Fibroblast of lung (primary cell): ENCODE measurements around the gene IPO8.

Experiments
- EZH2 ChIP-seq: IDR thresholded peaks from 2 replicates; pipeline ENCODE4 v1.5.1; 2012; ENCODE audit warnings: low read length, control low read depth, mild to moderate bottlenecking; ENCODE audit errors: missing control alignments
- TF ChIP-seq, protein P1 (sequence below), 2 donors: IDR thresholded peaks in 1 of 2; conservative IDR thresholded peaks in 1 of 2; 1 replicate in 1 of 2; 2 replicates in 1 of 2; pipeline ENCODE4 v1.5.1; 2011 to 2012; ENCODE audit warnings: low read length in 2 of 2, control low read depth in 1 of 2, inconsistent platforms in 1 of 2, low read depth in 1 of 2, mild to moderate bottlenecking in 1 of 2

DNA sequence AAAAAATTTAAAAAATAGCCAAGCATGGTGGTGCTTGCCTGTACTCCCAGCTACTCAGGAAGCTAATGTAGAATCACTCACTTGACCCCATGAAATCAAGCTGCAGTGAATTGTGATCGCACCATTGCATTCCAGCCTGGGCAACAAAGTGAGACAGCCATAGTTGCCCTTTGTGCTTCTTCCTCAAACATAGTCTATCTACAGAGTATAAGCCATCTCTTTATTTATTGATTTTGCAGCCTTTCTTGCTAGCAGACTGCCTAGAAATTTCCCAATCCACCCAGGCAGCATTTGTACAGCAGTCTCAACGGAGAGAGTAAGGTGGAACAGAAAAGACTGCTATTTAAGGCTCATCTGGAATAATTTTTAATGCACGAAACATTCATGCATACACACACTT lies 68.8 kb downstream of the IPO8 start:
- TF ChIP-seq, protein P1, sequence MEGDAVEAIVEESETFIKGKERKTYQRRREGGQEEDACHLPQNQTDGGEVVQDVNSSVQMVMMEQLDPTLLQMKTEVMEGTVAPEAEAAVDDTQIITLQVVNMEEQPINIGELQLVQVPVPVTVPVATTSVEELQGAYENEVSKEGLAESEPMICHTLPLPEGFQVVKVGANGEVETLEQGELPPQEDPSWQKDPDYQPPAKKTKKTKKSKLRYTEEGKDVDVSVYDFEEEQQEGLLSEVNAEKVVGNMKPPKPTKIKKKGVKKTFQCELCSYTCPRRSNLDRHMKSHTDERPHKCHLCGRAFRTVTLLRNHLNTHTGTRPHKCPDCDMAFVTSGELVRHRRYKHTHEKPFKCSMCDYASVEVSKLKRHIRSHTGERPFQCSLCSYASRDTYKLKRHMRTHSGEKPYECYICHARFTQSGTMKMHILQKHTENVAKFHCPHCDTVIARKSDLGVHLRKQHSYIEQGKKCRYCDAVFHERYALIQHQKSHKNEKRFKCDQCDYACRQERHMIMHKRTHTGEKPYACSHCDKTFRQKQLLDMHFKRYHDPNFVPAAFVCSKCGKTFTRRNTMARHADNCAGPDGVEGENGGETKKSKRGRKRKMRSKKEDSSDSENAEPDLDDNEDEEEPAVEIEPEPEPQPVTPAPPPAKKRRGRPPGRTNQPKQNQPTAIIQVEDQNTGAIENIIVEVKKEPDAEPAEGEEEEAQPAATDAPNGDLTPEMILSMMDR (conservative IDR thresholded peaks at IDR 0.05 in 1 of 2, IDR thresholded peaks at IDR 0.05 in 1 of 2; ENCODE audit: low read depth in 1 of 2, low read length in 2 of 2) = no peak
- no peak for TF ChIP-seq EZH2
